A673 (cell line): ENCODE measurements around the gene TMEM54.

ENCODE experiments used
- EZH2 ChIP-seq: fragments of 200-600 bp; sonication (generic); IDR thresholded peaks from 2 replicates; pipeline ENCODE4 v1.6.1; 2017; ENCODE audit warnings: borderline replicate concordance, low read depth, mild to moderate bottlenecking, mixed read lengths, antibody characterized with exemption, low read length; ENCODE audit not compliant: poor library complexity, severe bottlenecking
- TF ChIP-seq, protein P1 (sequence below): fragments of 300-800, 200-600 bp; sonication (generic); conservative IDR thresholded peaks from 2 replicates; pipeline ENCODE4 v1.5.1; 2017; ENCODE audit warnings: low read depth, mild to moderate bottlenecking, antibody characterized with exemption, low read length, moderate library complexity, mixed read lengths

GRCh38 chr1:32901823-32902534, 790 bp upstream of the TMEM54 start:
- no peak for TF ChIP-seq EZH2
- TF ChIP-seq, protein P1, sequence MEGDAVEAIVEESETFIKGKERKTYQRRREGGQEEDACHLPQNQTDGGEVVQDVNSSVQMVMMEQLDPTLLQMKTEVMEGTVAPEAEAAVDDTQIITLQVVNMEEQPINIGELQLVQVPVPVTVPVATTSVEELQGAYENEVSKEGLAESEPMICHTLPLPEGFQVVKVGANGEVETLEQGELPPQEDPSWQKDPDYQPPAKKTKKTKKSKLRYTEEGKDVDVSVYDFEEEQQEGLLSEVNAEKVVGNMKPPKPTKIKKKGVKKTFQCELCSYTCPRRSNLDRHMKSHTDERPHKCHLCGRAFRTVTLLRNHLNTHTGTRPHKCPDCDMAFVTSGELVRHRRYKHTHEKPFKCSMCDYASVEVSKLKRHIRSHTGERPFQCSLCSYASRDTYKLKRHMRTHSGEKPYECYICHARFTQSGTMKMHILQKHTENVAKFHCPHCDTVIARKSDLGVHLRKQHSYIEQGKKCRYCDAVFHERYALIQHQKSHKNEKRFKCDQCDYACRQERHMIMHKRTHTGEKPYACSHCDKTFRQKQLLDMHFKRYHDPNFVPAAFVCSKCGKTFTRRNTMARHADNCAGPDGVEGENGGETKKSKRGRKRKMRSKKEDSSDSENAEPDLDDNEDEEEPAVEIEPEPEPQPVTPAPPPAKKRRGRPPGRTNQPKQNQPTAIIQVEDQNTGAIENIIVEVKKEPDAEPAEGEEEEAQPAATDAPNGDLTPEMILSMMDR, result no peak
